PC-3 (cell line): ENCODE data around the gene WDR48. TPM values are rescaled to one million over a fixed set of nuclear protein-coding genes. Genes with fewer than 3 reads are reported as not detected.
A peak's percentile ranks its signal among the peaks of the same experiment; 100 is the strongest.

Source experiments
- ATAC-seq: fragments of 200-7000 bp; cut with Tn5 transposase; 2 replicates; pipeline ENCODE4 v1.9.1; 2020; ENCODE audit warnings: mild to moderate bottlenecking, moderate library complexity
- BruUV-seq: library from RNA; stranded (reverse); fragments of 400-500 nt; replicated peaks from 2 replicates; lab custom pipeline; 2021; lab: Mats Ljungman, UMichigan
- CTCF ChIA-PET: fragments of 300-600 bp; sonication (Branson Sonifier 250); formaldehyde crosslinking; loops from one replicate; lab custom pipeline; 2022; ENCODE audit warnings: antibody characterized with exemption; lab: Charles Lee
- POLR2A ChIA-PET: fragments of 300-600 bp; sonication (Branson Sonifier 250); formaldehyde crosslinking; loops from one replicate; lab custom pipeline; 2022; ENCODE audit warnings: antibody characterized with exemption; ENCODE audit not compliant: unreplicated experiment; lab: Charles Lee
- DNase-seq: peaks from one replicate; pipeline ENCODE4 v3.0.0-alpha.2; 2015
- H2AFZ ChIP-seq: fragments of 300-600 bp; sonication (generic); 2 replicates; pipeline ENCODE4 v1.6.0; 2016; ENCODE audit warnings: antibody characterized with exemption, low read length
- H3F3A ChIP-seq: fragments of 300-600 bp; sonication (generic); one replicate; pipeline ENCODE4 v1.6.0; 2017; ENCODE audit warnings: antibody characterized with exemption, low read length, control low read depth, mild to moderate bottlenecking; ENCODE audit not compliant: unreplicated experiment
- H3K27ac ChIP-seq: fragments of 300-600 bp; sonication (generic); 2 replicates; pipeline ENCODE4 v1.5.1; 2016; ENCODE audit warnings: mild to moderate bottlenecking, low read length
- H3K27me3 ChIP-seq: fragments of 300-600 bp; sonication (generic); 2 replicates; pipeline ENCODE4 v1.6.1; 2016; ENCODE audit warnings: low read length, mixed read lengths
- H3K36me3 ChIP-seq: fragments of 300-600 bp; sonication (generic); 2 replicates; pipeline ENCODE4 v1.6.1; 2016; ENCODE audit warnings: low read depth, mixed run types, low read length, mixed read lengths
- H3K4me1 ChIP-seq: fragments of 300-600 bp; sonication (generic); 2 replicates; pipeline ENCODE4 v1.5.1; 2016; ENCODE audit warnings: low read length; ENCODE audit not compliant: insufficient read depth
- H3K4me2 ChIP-seq: fragments of 300-600 bp; sonication (generic); 2 replicates; pipeline ENCODE4 v1.6.0; 2016; ENCODE audit warnings: low read length
- H3K4me3 ChIP-seq: fragments of 300-600 bp; sonication (generic); 2 replicates; pipeline ENCODE4 v1.5.1; 2016; ENCODE audit warnings: mild to moderate bottlenecking, low read length, mixed read lengths
- H3K79me2 ChIP-seq: fragments of 300-600 bp; sonication (generic); 2 replicates; pipeline ENCODE4 v1.6.1; 2017; ENCODE audit warnings: low read length, mixed read lengths
- H3K9ac ChIP-seq: fragments of 300-600 bp; sonication (generic); 2 replicates; pipeline ENCODE4 v1.6.0; 2016; ENCODE audit warnings: mild to moderate bottlenecking, low read length
- H3K9me2 ChIP-seq: fragments of 300-600 bp; sonication (generic); replicated peaks from 2 replicates; pipeline ENCODE4 v1.6.1; 2016; ENCODE audit warnings: mixed run types, low read length, mixed read lengths
- H3K9me3 ChIP-seq: fragments of 300-600 bp; sonication (generic); 2 replicates; pipeline ENCODE4 v1.6.1; 2016; ENCODE audit warnings: low read length, mixed read lengths
- H4K20me1 ChIP-seq: fragments of 300-600 bp; sonication (generic); 2 replicates; pipeline ENCODE4 v1.6.1; 2016; ENCODE audit warnings: low read length, mixed read lengths
- CTCF ChIP-seq: fragments of 300-600 bp; sonication (generic); conservative IDR thresholded peaks from 2 replicates; pipeline ENCODE4 v1.5.1; 2017; ENCODE audit warnings: antibody characterized with exemption, low read depth, mild to moderate bottlenecking, low read length
- EZH2 ChIP-seq: fragments of 300-600 bp; sonication (generic); IDR thresholded peaks from one replicate; pipeline ENCODE4 v1.6.1; 2017; ENCODE audit warnings: antibody characterized with exemption, mild to moderate bottlenecking, low read length; ENCODE audit not compliant: unreplicated experiment
- EZH2phosphoT487 ChIP-seq: fragments of 300-600 bp; sonication (generic); IDR thresholded peaks from 2 replicates; pipeline ENCODE4 v1.6.1; 2018; ENCODE audit warnings: mild to moderate bottlenecking, antibody characterized with exemption, low read length, borderline replicate concordance
- intact Hi-C: fragments of 100-400 bp; cut with micrococcal nuclease; formaldehyde crosslinking; loops from 2 replicates; pipeline ENCODE4 v1.9.0; 2023
- total RNA-seq: library from RNA; depleted of rRNA; stranded (reverse); fragments of >200 nt; gene quantifications from 2 replicates; pipeline ENCODE4 v1.2.3, GENCODE V29; 2014

The WDR48 gene
- total RNA-seq, 1 experiment from 2014 or later = 21.0 TPM

GRCh38 chr3:39122813-39123212, 71.0 kb downstream of the WDR48 start:
- ChIA-PET POLR2A (no interaction called here), CTCF (no interaction called here)
- Histone ChIP-seq H3K4me3 (no peak overlapping the region), H3K27ac (no peak overlapping the region), H3K9me2 (no peaks in the 10 kb centered on the region), H2AFZ (no peak overlapping the region), H4K20me1 (no peaks in the 10 kb centered on the region), H3K36me3 (no peaks in the 10 kb centered on the region), H3K4me2 (no peak overlapping the region), H3K9me3 (no peaks in the 10 kb centered on the region), H3K9ac (no peak overlapping the region), H3K79me2 (no peaks in the 10 kb centered on the region), H3K4me1 (peaks cover 30% of the 10 kb centered on the region), H3F3A (no peaks in the 10 kb centered on the region), H3K27me3 (no peaks in the 10 kb centered on the region)
- no peak for TF ChIP-seq CTCF
- no peak for TF ChIP-seq EZH2phosphoT487
- no peak for TF ChIP-seq EZH2
- no peak for ATAC-seq
- intact Hi-C loops = loop anchor here (10.0 kb wide), 1 partner anchor 262 kb away; the partner anchor contains the start of gene SLC25A38
- DNase-seq = no peak
- no TSS peak for BruUV-seq

- POLR2A ChIA-PET = interaction anchor here (0.6 kb wide), 1 partner anchor 16 kb away, joined by 4 read pairs; no protein-coding TSS in a partner anchor
- H3K27ac ChIP-seq = peak overlapping the region; percentile 53
These were observed 73.3 kb downstream of the WDR48 start for GRCh38 chr3:39124876-39125840.

More at GRCh38 chr3:39124876-39125840, 73.3 kb downstream of the WDR48 start:
- CTCF ChIA-PET = interaction anchor here (0.7 to 3.3 kb wide), 3 partner anchors 26 to 163 kb away, joined by 3 to 24 read pairs (median 3); no protein-coding TSS in a partner anchor
- peak; percentile 48 for DNase-seq
- Histone ChIP-seq H3K4me1 (peaks cover 30% of the 10 kb centered on the region), H3K36me3 (no peaks in the 10 kb centered on the region), H3K27me3 (no peaks in the 10 kb centered on the region), H4K20me1 (no peaks in the 10 kb centered on the region), H3K9ac (no peak overlapping the region), H3K4me2 (peak overlapping the region; percentile 73), H2AFZ (no peak overlapping the region), H3K79me2 (no peaks in the 10 kb centered on the region), H3F3A (no peaks in the 10 kb centered on the region), H3K4me3 (peak overlapping the region; percentile 17; the same call in 1 of the 2 replicates), H3K9me2 (no peaks in the 10 kb centered on the region), H3K9me3 (no peaks in the 10 kb centered on the region)
- TF ChIP-seq EZH2 (no peak), CTCF (peak; percentile 55)
- peak; percentile 47 for ATAC-seq
- intact Hi-C loops = loop anchor here (10.0 kb wide), 1 partner anchor 260 kb away; the partner anchor contains the start of gene SLC25A38
- BruUV-seq = no TSS peak
